ENCODE measurements around the gene STX18. TPM values are rescaled to one million over a fixed set of nuclear protein-coding genes. Genes with fewer than 3 reads are reported as not detected.
A peak's percentile ranks its signal among the peaks of the same experiment; 100 is the strongest.

Gene STX18
- total RNA-seq = 10 to 100 TPM; 22.8 to 26.5 TPM

DNA sequence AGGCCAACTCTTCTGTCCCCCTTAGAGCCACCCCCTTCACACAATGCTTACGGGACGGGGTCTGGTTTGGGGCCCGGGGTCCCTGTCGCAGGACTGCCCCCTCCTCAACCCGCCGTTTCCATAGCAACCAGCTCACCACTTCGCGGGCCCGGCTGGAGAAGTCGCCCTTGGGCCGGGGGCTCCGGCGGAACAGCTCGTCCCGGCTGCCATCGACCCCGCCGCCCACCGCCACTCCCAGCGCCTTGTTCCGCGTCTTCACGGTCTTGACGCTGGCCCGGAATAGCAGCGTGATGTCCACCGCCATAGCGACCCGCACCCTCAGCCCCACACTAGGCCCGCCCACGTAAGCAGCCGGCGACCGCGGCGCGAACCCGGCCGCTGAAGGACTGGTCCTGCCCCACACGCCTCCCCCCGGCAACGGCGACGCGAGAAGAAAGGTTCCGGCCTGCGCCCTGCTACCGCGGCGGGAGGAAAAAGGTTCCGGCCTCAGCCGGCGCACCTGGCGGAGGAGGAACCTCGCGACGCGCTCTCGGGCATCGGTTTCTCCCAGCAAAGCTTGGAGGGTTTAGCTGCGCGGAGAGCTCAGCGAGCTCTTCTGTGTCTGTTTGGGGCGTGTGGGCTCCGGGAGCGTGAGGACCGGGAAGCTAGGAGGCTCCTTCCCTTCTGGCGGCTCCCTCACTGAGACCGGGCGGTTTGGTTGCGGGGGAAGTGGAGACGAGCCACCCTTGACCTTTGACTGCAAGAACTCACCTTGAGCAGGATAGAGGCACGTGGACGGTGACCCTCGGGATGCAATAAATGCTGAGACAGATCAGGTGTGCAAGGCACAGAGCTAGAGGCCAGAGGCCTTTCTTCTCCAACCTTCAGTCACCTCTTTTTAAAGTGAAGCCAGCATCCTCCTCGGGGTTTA, at the start of gene STX18:
Gene STX18 (minus strand): TSS at position 388 of the 910 bp plus-strand sequence. CDS start 84 bp downstream, at position 304.
- ChIA-PET CTCF (interaction anchor here (1.0 to 1.4 kb wide), 3 partner anchors 17 to 33 kb away, joined by 3 to 4 read pairs (median 3); no protein-coding TSS in a partner anchor), POLR2A (interaction anchor here (0.6 to 3.8 kb wide), 20 partner anchors 9 to 294 kb away, joined by 3 to 30 read pairs (median 4); partner anchors contain the start of genes LYAR, TMEM128 and ZBTB49)
- Mint-ChIP-seq H3K4me3 (peak within 1 kb of the TSS; percentile 94), H3K27me3 (no peaks in the 10 kb centered on the region), H3K9me3 (no peaks in the 10 kb centered on the region), H3K27ac (peak within 1 kb of the TSS; percentile 87), H3K36me3 (ENCODE audit: low read depth) (peaks cover 6% of the 10 kb centered on the region), H3K4me1 (peaks cover 45% of the 10 kb centered on the region)
- peak; percentile 89 for DNase-seq

DNA sequence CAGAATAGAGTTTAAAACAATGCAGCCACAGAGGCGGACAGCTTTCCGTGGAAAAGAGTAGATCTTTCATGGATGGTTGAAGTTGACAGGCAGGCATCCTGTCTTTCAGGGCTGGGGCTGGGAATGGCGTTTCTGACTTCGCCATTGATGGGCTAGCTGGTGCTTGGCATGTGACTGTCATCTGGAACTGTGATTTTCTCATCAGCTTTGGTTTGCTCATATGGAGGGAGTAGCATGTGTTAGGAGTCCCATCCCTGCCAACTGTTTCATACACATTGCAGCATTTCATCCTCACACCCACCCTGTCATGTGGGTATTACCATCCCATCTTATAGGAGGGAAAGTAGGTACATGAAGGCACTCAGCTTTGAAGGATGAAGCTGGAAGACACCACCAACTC, 49.2 kb upstream of the STX18 start:
- H3K4me3 Mint-ChIP-seq = no peak overlapping the region
- no peaks in the 10 kb centered on the region for H3K4me1 Mint-ChIP-seq
- CTCF ChIA-PET = no interaction called here
- H3K9me3 Mint-ChIP-seq = peaks cover 30% of the 10 kb centered on the region
- no peaks in the 10 kb centered on the region for H3K27me3 Mint-ChIP-seq
- DNase-seq = no peak
- POLR2A ChIA-PET = no interaction called here
- peaks cover 13% of the 10 kb centered on the region for H3K36me3 Mint-ChIP-seq (ENCODE audit: low read depth)
- H3K27ac Mint-ChIP-seq = no peak overlapping the region

DNA sequence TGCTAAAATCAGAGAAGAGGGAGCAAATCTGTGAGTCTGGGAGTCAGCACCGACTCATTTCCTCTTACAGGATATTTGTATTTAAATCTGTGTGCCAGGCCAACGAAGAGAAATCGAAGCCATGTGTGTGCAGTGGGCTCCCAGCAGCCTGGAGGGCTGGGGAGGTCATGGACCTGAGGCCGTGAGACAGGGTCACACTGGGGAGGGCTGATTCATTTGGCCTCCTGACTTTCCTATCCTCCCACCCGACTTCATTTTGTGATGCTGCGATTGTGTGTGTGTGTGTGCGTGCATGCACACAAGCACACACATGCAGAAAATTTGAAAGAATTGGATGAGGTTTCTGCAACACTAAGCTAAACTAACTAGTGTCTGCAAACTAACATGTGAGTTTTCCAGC, 48.7 kb upstream of the STX18 start:
- Mint-ChIP-seq H3K4me3 (no peak overlapping the region), H3K36me3 (ENCODE audit: low read depth) (peaks cover 10% of the 10 kb centered on the region), H3K4me1 (no peaks in the 10 kb centered on the region), H3K27ac (no peak overlapping the region), H3K27me3 (no peaks in the 10 kb centered on the region), H3K9me3 (peaks cover 26% of the 10 kb centered on the region)
- POLR2A ChIA-PET = no interaction called here
- no peak for DNase-seq
- CTCF ChIA-PET = no interaction called here

DNA sequence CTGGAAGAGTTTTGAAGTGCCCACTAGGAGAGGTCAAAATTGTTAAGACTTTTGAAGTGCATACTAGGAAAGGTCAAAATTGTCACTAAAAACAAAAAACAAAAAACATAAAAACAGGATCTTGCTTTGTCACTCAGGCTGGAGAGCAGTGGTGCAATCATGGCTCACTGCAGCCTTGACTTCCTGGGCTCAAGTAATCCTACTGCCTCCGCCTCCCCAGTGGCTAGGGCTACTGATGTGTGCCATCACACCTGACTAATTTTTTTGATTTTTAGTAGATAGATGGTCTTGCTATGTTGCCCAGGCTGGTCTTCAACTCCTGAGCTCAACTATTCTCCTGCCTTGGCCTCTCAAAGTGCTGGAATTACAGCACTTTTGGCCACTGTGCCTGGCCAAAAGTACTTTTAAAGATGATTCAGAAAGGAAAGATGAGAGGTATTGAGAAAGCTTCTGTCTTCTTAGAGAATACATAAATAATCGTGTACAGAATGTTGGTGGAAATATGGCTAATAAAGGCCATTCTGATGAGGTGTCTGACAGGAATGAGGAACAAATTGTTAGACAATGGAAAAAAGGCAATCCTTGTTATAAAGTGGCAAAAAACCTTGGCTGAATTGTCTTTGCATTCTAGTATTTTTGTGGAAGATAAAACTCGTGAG, 43.3 kb upstream of the STX18 start:
- peaks cover 4% of the 10 kb centered on the region for H3K36me3 Mint-ChIP-seq (ENCODE audit: low read depth)
- no peaks in the 10 kb centered on the region for H3K27me3 Mint-ChIP-seq
- H3K4me3 Mint-ChIP-seq = no peak overlapping the region
- no peak for DNase-seq
- no peaks in the 10 kb centered on the region for H3K4me1 Mint-ChIP-seq
- POLR2A ChIA-PET = no interaction called here
- CTCF ChIA-PET = no interaction called here
- peaks cover 5% of the 10 kb centered on the region for H3K9me3 Mint-ChIP-seq
- H3K27ac Mint-ChIP-seq = no peak overlapping the region

DNA sequence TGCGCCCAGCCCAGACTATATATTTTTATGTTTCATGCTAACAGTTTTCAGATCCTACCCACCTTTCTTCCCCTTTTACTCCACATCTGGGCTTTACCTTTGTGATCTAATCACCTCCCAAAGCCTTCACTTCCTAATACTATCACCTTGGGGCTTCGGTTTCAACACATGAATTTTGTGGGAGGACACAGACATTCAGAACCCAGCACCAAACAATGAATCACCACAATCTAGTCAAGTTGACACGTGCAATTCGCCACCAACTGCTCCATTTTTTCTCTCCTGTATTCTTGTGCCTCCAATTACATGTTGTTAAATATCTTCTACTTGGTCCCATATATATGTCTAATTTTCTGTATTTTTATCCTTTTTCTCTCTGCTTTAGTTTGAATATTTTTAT, 41.8 kb upstream of the STX18 start:
- Mint-ChIP-seq H3K4me1 (no peaks in the 10 kb centered on the region), H3K36me3 (ENCODE audit: low read depth) (peaks cover 4% of the 10 kb centered on the region), H3K9me3 (peaks cover 5% of the 10 kb centered on the region), H3K27ac (no peak overlapping the region), H3K27me3 (no peaks in the 10 kb centered on the region), H3K4me3 (no peak overlapping the region)
- POLR2A ChIA-PET = interaction anchor here (0.9 kb wide), 1 partner anchor 8 kb away, joined by 3 read pairs; no protein-coding TSS in a partner anchor
- DNase-seq = no peak
- CTCF ChIA-PET = no interaction called here

DNA sequence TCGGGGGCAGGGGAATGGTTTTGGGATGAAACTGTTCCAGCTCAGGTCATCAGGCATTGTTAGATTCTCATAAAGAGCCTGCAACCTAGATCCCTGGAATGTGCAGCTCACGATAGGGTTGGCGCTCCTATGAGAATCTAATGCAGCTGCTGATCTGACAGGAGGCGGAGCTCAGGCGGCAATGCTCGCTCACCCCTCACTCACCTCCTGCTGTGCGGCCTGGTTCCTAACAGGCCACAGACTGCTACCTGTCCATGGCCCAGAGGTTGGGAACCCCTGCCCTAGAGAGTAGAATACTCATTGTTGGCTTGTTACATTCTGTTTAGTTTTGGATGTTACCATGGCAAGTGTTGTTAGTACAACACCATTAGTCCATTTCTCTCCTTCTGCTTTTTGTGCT, 40.8 kb upstream of the STX18 start:
- no peak for DNase-seq
- Mint-ChIP-seq H3K9me3 (peaks cover 5% of the 10 kb centered on the region), H3K27me3 (no peaks in the 10 kb centered on the region), H3K4me1 (no peaks in the 10 kb centered on the region), H3K27ac (no peak overlapping the region), H3K4me3 (no peak overlapping the region), H3K36me3 (ENCODE audit: low read depth) (peaks cover 4% of the 10 kb centered on the region)
- ChIA-PET POLR2A (no interaction called here), CTCF (no interaction called here)

DNA sequence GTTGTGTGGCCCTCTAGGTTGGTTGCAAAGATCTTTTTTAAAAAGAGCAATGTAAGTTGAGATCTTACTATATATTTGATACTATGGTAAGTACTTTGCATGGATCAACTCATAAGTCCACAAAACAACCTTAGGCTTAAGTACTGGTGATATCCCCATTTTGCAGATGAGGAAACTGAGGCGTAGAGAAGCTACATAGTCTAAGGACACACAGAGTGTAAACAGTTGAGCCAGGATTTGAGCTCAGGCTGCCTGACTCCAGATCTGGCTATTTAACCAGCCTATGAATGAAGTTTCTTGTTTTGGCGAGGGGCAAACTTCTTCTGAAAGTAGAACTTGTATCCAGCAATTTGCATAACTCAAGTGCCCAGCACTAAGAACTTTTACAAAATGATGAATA, 38.6 kb upstream of the STX18 start:
- ChIA-PET CTCF (no interaction called here), POLR2A (no interaction called here)
- Mint-ChIP-seq H3K27me3 (peaks cover 3% of the 10 kb centered on the region), H3K4me3 (no peak overlapping the region), H3K4me1 (peaks cover 6% of the 10 kb centered on the region), H3K36me3 (ENCODE audit: low read depth) (peaks cover 5% of the 10 kb centered on the region), H3K9me3 (no peaks in the 10 kb centered on the region), H3K27ac (no peak overlapping the region)
- DNase-seq = no peak

DNA sequence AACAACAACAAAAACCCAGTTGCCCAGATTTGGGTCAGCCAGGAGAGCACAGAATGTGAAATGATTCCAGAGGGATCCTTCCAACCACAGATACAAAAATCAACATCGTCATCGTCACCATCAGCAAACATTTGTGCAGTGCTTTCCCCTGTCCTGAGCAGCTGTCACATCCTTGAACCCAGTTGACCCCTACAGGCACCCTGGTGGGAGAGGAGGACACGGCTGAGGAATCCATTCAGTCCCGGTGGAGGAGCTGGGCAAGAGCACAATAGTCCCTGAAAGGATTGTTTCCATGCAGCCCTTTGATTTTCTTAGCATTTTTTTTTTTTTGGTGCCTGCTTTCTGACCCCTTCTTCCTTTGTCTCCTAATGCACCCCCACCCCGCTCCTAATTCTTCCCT, 37.1 kb upstream of the STX18 start:
- ChIA-PET CTCF (no interaction called here), POLR2A (no interaction called here)
- Mint-ChIP-seq H3K4me1 (peaks cover 15% of the 10 kb centered on the region), H3K4me3 (no peak overlapping the region), H3K36me3 (ENCODE audit: low read depth) (peaks cover 5% of the 10 kb centered on the region), H3K9me3 (no peaks in the 10 kb centered on the region), H3K27ac (no peak overlapping the region), H3K27me3 (peaks cover 3% of the 10 kb centered on the region)
- no peak for DNase-seq

DNA sequence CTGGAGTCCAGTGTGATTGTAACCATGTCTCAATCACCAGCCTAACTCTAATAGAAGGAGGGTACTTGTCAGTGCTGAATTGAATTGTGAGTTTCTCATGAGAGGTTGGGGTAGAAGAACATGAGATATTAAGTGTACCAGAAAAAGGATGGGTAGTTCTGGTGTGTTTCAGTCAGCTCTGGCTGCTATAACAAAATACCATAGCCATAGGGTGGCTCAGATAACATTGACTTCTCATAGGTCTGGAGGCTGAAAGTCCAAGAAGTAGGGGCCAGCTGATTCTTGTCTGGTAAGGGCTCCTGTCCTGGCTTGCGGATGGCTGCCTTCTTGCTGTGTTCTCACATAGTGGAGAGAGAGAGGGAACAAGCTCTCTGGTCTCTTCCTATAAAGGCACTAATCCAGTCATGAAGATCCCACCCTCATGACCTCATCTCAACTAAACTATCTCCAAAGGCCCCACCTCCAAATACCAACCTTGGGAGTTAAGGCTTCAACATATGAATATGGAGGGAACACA, 35.6 kb upstream of the STX18 start:
- Mint-ChIP-seq H3K9me3 (no peaks in the 10 kb centered on the region), H3K4me1 (peaks cover 15% of the 10 kb centered on the region), H3K27me3 (peaks cover 3% of the 10 kb centered on the region), H3K27ac (no peak overlapping the region), H3K4me3 (no peak overlapping the region), H3K36me3 (ENCODE audit: low read depth) (peaks cover 5% of the 10 kb centered on the region)
- ChIA-PET POLR2A (no interaction called here), CTCF (no interaction called here)
- no peak for DNase-seq

DNA sequence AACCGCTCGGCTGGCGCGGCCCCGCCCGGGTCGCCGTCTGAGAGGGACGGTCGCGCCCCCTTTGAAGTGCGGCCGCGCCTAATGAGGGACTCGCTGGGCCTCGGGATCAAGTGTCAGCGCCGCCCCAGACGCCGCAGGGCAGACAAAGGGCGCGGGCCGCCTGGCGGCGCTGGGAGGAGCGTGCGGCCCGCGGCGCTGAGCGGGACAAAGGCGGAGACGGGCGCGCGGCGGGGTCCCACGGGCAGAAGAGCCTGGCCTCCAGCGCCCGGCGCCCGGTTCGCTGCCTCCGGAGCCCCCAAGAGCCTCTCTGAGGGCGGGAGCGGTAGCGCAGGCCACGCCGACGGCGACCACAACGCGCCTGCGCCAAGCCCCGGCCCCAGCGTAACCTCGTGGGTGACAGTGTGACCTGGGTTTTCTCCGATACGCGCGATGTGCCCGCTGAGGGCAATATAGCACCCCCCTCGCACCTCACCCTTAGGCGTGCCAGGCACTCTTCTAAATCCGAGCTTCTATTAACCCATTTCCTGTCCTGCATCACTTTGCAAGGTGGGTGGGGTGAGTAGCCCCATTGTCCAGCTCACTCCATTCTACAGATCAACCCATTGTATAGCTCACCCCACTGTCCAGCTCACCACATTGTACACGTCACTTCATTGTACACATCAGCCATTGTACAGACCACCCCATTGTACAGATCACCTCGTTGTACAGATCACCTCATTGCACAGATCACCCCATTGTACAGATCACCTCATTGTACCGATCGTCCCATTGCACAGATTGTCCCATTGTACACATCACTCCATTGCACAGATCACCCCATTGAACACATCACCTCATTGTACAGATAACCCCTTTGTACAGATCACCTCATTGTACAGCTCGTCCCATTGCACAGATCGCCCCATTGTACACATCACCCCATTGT, 33.7 kb upstream of the STX18 start:
- ChIA-PET POLR2A (interaction anchor here (1.5 kb wide), 1 partner anchor 9 kb away, joined by 3 read pairs; no protein-coding TSS in a partner anchor), CTCF (interaction anchor here (0.9 to 1.7 kb wide), 6 partner anchors 14 to 145 kb away, joined by 3 to 7 read pairs (median 3); partner anchors contain the start of gene STX18)
- Mint-ChIP-seq H3K4me1 (peaks cover 15% of the 10 kb centered on the region), H3K27ac (no peak overlapping the region), H3K36me3 (ENCODE audit: low read depth) (peaks cover 5% of the 10 kb centered on the region), H3K9me3 (no peaks in the 10 kb centered on the region), H3K4me3 (peak overlapping the region; percentile 61), H3K27me3 (peaks cover 3% of the 10 kb centered on the region)
- DNase-seq = peak; percentile 56

DNA sequence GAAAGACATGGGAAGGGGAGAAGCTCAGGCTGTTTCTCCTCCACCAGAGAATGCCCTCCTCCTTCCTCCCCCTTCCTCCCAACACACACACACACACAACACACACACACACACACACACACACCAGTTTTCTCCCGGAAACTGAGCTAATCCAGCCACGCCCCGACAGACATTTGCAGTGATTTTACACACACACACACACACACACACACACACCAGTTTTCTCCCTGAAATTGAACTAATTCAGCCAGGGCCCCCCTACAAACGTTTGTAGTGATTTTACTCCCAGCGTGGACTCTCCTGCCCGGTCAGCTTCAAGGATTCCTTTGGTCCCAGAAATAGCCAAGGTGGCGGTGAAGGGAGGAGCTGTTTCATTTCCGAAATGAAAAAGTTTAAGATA, 32.9 kb upstream of the STX18 start:
- no peak overlapping the region for H3K27ac Mint-ChIP-seq
- H3K36me3 Mint-ChIP-seq (ENCODE audit: low read depth) = peaks cover 8% of the 10 kb centered on the region
- no peak for DNase-seq
- H3K9me3 Mint-ChIP-seq = peaks cover under 1% of the 10 kb centered on the region
- H3K4me3 Mint-ChIP-seq = peak overlapping the region; percentile 61
- H3K4me1 Mint-ChIP-seq = peaks cover 15% of the 10 kb centered on the region
- ChIA-PET POLR2A (interaction anchor here (1.5 kb wide), 1 partner anchor 9 kb away, joined by 3 read pairs; no protein-coding TSS in a partner anchor), CTCF (interaction anchor here (1.0 to 1.7 kb wide), 4 partner anchors 13 to 86 kb away, joined by 3 to 7 read pairs (median 3); partner anchors contain the start of gene STX18)
- H3K27me3 Mint-ChIP-seq = peaks cover 3% of the 10 kb centered on the region

DNA sequence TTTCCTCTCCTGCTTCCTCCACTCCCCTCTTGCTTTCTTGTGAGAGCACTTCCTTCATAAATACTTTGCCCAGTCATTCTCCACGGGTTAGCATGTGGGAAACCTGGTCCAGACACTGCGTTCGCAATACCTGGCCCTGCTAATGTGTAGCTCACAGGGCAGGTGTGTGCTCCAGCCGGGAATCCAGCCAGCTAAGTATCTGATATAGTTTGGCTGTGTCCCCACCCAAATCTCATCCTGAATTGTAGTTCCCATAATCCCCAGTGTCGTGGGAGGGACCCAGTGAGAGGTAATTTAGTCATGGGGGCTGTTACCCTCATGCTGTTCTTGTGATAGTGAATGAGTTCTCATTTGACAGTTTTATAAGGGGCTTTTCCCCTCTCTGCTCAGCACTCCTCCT, 32.2 kb upstream of the STX18 start:
- H3K27ac Mint-ChIP-seq = no peak overlapping the region
- no peak for DNase-seq
- peaks cover 15% of the 10 kb centered on the region for H3K4me1 Mint-ChIP-seq
- no peak overlapping the region for H3K4me3 Mint-ChIP-seq
- ChIA-PET CTCF (interaction anchor here (1.0 to 1.3 kb wide), 2 partner anchors 12 to 85 kb away, joined by 3 read pairs; no protein-coding TSS in a partner anchor), POLR2A (no interaction called here)
- H3K36me3 Mint-ChIP-seq (ENCODE audit: low read depth) = peaks cover 13% of the 10 kb centered on the region
- H3K27me3 Mint-ChIP-seq = peaks cover 3% of the 10 kb centered on the region
- peaks cover 2% of the 10 kb centered on the region for H3K9me3 Mint-ChIP-seq

All from activated CD4-positive, alpha-beta memory T cell treated with anti-CD3 and anti-CD28 coated beads, Interleukin-2, amount 10 ng/mL, durations not matched to agents 7 days and 5 days (primary cell).